HCEC 1CT (cell line): Measurements from ENCODE around the gene TPD52L3.

ENCODE experiments used
- DNase-seq: peaks from one replicate; pipeline ENCODE4 v3.0.0-alpha.2; 2017

TPD52L3 gene

DNA sequence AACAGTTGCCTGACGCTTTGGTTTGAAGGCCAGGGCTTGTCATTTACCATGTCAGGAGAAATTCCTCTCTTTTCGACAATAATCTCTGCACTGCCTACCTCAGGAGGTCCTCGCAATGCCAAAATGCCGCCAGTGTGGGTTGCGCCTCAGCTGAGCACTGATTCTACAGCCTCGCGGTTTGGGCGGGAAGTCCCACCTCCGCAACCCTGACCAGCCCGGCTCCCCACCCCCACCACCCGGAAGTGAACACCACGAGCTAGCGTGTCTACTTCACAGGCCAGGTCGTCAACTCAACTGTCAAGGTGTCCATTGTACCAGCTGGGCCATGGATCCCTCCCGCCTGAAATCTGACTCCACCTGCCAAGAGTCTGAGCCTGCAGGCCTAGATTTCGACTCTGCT, at the start of gene TPD52L3:
TPD52L3 (plus strand) TSS at position 273 of the 400 bp plus-strand sequence. CDS start 221 bp downstream, outside the sequence.
- no peak for DNase-seq

DNA sequence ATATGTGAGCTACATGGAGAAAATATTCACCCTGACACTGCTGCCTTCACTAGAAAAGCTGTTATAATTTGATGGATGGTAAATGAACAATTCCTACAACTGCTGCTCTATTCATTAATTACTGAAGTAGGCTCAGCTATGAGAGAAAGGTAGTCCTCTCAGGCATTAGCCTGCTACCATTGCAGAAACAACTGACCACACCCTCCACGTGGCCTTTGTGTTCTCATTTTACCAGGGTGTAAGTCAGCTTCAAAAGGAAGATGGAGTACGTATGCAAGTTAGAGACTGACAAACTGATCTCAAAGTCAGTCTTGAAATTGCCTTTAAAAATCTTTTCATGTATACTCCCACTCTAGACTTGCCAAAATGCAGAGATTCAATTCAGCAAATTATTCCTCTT, 26.3 kb upstream of the TPD52L3 start:
- no peak for DNase-seq

DNA sequence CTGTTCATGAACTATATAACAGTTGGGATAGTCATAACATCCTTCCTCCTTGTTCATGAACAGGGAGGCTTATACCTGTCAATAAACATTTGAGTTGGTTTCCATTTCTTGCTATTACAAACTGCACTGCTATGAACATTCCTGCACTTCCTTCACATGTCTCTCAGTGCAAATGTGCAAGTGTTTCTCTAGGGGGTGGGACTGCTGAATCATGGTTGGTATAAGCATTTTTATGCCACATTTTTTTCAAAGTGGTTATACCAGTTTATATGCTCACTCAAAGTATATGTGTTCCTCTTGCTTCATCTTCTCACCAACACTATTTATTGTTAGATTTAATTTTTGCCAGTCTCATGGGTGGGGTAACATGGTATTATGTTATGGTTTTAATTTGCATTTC, 25.8 kb upstream of the TPD52L3 start:
- DNase-seq, result peak; percentile 17

DNA sequence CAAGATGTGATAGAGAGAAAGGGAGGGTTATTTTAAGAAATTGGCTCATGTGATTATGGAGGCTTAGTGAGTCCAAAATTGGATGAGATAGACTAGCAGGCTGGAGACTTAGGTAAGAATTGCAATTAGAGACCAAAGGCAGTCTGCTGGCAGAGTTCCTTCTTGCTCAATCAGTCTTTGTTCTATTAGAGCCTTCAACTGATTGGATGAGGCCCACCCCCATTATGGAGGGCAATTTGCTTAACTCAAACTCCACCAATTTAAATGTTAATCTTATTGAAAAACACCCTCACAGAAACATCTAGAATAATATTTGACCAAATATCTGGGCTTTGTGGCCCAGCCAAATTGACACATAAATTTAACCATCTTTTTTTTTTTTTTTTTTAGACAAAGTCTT, 23.9 kb upstream of the TPD52L3 start:
- no peak for DNase-seq

DNA sequence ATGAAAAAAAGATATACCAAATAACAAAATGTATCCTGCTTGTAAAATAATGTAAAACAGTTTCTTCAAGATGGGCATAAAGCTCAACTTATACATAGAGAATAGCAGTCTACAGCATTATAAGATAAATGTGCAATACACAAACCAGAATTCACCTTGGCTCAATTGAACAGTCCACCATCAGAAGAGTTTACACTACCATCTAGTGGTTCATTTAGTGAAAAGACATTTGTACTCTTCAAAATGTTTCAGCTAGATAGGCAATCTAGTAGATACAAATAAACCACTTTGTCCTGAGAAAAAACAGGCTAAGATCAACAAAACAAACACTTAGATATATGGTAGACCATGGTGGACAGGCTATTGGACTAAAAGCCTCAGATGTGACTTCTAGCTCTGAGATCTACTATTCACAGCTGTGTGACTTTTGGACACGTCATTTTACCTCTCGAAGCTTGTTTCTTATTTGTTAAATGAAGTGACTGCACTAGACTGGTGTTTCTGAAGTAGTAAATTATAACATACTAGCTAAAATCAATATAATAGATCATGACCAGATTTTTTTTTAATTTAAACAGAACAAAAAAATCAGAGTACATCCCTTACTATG, 22.1 kb upstream of the TPD52L3 start:
- peak; percentile 61 for DNase-seq

DNA sequence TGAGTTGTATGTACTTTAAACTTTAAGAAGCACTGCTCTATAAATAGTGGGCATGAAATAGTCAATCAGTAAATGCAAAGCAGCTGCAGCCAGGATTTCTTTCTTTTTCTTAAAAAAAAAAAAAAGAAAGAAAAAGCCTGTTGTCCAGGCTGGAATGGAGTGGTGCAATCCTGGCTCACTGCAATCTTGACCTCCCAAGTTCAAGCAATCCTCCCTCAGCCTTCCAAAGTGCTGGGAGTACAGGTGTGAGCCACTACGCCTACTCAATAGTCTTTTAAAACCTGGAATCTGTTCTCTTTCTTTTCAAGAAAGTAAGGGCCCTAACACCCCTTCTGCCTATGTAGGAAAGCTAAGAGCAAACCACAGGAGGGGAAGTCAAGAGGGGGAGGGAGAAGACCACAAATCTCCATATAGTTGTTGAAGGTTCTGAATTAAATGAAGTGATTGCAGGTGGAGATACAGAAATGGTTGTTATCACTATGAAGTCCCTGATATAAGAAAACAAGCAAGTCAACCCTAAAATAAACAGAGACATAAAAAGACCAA, 20.6 kb upstream of the TPD52L3 start:
- no peak for DNase-seq

DNA sequence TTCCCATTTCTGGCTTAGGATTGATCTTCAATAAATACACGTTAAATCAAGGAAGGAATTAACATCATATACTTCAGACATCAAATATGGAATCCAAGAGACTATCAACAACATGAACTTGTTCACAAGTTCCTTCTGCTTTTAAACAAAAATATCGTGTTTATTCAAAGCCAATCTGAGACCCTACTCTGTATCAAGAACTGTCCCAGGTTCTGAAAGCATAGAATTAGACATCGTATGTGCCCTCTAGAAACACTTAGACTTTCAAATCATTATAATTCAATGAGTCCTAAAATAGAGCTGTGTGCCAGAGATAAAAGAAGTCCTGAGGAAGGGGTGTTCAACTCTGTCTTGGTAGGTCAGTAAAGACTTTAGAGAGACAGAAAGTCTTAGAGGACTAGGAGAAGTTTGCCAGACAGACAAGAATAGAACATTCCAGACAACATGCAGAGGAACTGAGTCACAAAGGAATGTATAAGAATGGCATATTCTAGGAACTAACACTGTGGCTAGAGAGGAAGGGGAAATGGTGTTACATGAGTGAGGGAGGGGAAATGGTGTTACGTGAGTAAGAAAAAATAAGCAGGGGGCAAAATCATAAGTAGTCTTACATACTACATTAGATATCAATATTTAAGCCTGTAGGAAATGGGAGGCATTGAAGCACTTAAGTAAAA, 2.9 kb downstream of the TPD52L3 start:
- no peak for DNase-seq

DNA sequence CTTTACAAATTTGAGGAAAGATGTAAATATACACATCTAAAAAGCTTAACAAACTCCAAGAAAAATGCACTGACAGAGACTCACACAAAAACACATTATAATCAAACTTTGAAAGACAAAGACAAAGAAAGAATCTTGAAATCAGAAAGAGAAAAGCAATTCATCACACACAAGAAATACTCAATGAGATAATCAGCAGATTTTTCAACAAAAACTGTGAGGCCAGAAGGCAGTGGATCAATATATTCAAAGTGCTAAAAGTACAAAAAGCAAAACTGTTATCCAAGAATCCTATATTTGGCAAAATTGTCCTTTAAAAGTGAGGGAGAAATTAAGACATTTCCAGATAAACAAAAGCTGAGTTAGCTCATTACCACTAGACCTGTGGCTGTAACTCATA, 6.1 kb downstream of the TPD52L3 start:
- no peak for DNase-seq

DNA sequence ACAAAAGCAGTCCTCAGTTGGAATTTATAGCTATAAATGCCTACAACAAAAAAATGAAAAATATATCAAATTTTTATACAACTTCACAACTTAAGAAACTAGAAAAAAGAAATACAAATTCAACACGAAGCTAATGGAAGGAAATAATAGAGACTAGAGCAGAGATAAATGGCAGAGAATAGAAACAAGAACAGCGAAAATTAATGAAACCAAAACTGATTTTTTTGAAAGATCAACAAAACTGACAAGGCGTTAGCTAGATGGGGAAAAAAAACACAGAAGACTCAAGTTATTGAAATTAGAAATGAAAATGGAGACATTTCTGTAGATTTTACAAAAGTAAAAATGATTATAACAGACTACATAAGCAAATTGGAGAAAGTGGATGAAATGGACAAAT, 20.6 kb downstream of the TPD52L3 start:
- no peak for DNase-seq

DNA sequence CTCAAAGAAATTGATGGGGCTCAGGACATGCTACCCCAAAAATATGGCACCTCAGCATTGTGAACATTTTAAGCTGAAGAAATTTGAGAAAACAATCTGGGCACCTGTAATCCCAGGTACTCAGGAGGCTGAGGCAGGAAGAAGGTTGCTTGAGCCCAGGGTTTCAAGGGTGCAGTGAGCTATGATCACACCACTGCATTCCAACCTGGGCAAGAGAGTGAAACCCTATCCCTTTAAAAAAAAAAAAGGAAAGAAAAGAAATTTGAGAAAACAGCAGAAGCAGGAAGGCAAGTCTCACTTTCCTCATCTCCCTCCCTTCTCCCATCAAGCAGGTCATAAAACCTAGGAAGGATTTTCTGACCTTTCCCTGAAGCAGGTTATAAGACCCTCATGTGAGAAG, 23.6 kb downstream of the TPD52L3 start:
- DNase-seq, result no peak

DNA sequence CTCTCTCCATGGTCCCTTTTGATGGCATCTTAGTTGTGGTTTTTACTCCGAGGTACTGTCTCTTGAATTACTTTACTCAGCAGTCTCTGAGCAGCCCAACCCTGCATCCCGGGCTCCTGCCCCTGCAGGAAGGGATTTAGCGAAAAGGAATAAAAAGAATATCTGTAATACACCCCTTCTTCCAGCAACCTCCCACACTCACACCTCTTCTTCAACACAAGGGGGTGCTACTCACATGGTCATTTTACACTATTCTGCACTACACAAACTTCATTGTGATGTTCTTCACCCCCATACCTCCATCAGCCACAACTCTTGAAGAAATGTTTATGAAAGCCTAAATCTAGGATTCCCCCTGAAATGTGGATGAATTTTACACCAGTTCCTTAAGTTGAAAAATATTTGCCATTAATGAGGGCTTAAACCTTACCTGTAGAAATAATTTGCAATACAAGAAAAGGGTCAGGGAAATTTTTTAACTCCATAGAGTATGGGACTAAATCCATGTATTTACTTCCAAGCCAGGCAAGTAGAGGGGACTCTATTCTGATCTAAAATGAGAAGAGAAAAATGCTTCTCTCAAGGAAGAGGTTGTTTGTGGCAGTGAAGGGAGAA, 26.0 kb downstream of the TPD52L3 start:
- DNase-seq, result peak; percentile 82

DNA sequence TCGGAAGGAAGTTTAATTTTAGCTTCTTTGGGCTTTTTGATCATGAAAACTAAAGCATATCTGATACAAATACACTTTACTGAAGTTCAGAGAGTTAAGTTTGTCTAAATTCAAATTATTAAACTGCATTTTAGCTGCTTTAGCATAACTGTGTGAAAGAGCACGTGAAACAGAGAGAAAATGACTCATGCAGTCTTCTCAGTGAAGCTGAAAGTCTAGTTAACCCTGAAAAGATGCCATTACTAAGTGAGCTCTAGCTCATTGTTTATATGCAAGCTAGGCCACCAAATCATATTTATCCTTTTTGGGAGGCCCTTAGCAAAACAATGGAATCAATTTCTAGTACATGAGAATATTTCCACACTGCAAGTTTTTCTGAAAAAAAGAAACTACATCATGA, 27.6 kb downstream of the TPD52L3 start:
- DNase-seq, result peak; percentile 74

DNA sequence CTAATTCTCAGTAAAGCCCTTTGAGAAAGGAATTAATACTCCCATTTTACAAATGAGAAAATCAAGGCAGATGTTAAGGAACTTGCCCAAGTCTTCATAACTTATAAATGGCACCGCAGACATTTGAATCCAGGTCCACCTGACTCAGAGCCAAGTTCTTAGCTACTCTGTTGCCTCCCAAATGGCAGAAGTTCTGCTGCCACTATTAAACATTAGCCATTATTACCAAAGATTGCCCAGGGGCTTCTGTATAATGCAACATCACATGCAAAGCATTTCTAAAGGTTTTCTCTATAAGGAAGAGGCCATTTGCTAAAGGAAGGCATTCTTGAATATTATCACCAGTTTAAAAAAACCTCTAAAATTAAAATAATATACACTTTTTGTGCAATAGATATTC, 28.3 kb downstream of the TPD52L3 start:
- no peak for DNase-seq

DNA sequence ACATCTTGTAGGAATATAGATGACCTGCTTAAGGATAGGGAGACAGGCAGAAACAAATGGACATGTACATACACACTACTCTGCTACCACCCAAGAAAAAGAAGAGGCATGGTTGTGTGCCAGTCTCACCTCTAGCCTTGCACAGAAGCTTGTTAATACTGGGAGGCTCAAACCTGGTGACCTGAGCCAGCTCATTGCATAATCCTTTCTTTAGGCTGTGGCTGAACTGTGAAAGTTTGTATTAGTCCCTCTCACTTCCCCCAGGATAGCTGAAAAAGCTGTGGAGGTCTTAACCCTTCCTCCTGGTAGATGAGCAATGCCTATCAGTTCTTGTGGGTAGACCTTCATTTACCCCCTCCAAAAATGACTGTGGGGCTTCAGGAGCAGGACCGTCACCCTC, 28.7 kb downstream of the TPD52L3 start:
- no peak for DNase-seq

DNA sequence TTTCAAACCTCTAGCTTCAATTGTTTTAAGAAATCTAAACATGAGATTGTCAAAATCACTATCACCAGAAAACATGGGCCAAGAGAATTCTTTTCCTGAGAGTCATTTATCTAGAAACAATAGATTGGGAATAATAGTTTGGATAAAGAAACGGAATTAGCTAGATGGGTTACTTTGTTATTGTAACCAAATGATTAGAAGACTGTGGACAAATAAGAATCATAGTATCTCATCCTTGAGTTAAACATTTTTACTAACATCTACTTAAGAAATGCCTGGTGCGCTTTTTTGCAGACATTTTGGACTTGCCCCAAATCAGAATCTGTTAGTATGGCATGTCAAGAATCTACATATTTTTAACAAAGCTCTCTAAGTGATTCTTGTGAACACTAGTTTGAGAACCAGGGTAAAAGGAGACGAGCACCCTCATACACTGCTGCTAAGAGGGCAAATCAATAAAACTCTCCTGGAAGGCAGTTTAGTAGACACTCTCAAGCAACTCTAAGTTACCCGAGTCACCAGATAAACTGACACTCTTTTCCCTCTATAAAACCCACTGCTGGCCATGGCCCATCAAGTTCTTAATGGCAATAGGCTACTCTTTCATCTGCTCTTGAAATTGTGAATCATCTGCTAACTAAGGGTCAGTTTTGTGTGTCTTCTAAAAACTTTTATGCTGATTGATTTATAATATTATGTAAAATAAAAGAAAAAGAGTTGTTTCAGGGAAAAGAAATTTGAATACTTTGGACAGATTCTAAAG, 39.1 kb downstream of the TPD52L3 start:
- DNase-seq, result no peak

DNA sequence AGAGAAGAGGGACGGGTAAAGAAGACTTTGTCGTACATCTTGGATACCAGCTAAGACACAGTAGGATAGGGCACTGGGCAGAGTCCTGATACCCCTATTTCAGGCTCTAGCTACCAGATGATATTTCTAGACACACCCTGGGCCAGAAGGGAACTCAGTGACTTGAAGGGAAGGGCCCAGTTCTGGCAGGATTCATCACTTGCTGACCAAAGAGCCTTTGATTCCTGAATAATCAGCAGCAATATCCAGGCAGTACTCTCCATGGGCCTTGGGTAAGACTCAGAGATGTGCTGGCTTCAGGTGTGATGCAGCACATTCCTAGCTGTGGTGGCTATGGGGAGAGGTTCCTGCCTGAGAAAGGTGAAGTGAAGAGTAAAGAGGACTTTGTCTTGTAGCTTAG, 40.7 kb downstream of the TPD52L3 start:
- no peak for DNase-seq
